Fibroblast of villous mesenchyme (primary cell): ENCODE data around the gene CEP44. TPM values are rescaled to one million over a fixed set of nuclear protein-coding genes. Genes with fewer than 3 reads are reported as not detected.
"Not testable (repeated sequence)": the region's sequence is repeated elsewhere in the genome, so short reads cannot be mapped to it uniquely, and the experiment has no call there.

Source experiments
- DNase-seq: peaks from one replicate; pipeline ENCODE4 v3.0.0-alpha.2; 2010; ENCODE audit warnings: low read depth
- H3K4me3 ChIP-seq: 2 replicates; pipeline ENCODE4 v1.5.1; 2011; ENCODE audit warnings: low read depth, mild to moderate bottlenecking, low read length
- CTCF ChIP-seq: IDR thresholded peaks from 2 replicates; pipeline ENCODE4 v1.5.1; 2012; ENCODE audit warnings: low read depth, mild to moderate bottlenecking, low read length; ENCODE audit not compliant: insufficient read depth
- total RNA-seq: library from RNA; depleted of rRNA; stranded (reverse); fragments of >200 nt; gene quantifications from 2 replicates; pipeline ENCODE4 v1.2.3, GENCODE V29; 2012

Gene CEP44
- total RNA-seq, 1 donor = 16.0 TPM

- no peak for TF ChIP-seq CTCF
- H3K4me3 ChIP-seq = no peak overlapping the region
- DNase-seq = no peak
Measured at GRCh38 chr4:174340714-174341113, 57.0 kb downstream of the CEP44 start.

GRCh38 chr4:174349156-174349555 lies 65.4 kb downstream of the CEP44 start:
- no peak for TF ChIP-seq CTCF
- DNase-seq = no peak
- no peak overlapping the region for H3K4me3 ChIP-seq

GRCh38 chr4:174352061-174352819 lies 68.5 kb downstream of the CEP44 start:
- no peak for TF ChIP-seq CTCF
- H3K4me3 ChIP-seq = no peak overlapping the region
- DNase-seq = no peak

- TF ChIP-seq CTCF = no peak
- no peak for DNase-seq
- no peak overlapping the region for H3K4me3 ChIP-seq
Measured at GRCh38 chr4:174357321-174357720, 73.6 kb downstream of the CEP44 start.

- H3K4me3 ChIP-seq = no peak overlapping the region
- no peak for TF ChIP-seq CTCF
- DNase-seq = no peak
Measured at GRCh38 chr4:174358410-174358809, 74.7 kb downstream of the CEP44 start.

GRCh38 chr4:174358829-174359228 lies 75.1 kb downstream of the CEP44 start:
- H3K4me3 ChIP-seq = no peak overlapping the region
- peak; percentile 24 for DNase-seq
- no peak for TF ChIP-seq CTCF

GRCh38 chr4:174362340-174362739 lies 78.6 kb downstream of the CEP44 start:
- DNase-seq = no peak
- H3K4me3 ChIP-seq = no peak overlapping the region
- TF ChIP-seq CTCF = no peak

GRCh38 chr4:174363782-174364181 lies 80.1 kb downstream of the CEP44 start:
- not testable (repeated sequence) for DNase-seq, H3K4me3 ChIP-seq
